GM21447 (cell line): Measurements from ENCODE around the gene RPUSD2.

ENCODE experiments used
- ATAC-seq: cut with Tn5 transposase; IDR thresholded peaks from one replicate; pipeline ENCODE4 v1.9.1; 2021; ENCODE audit not compliant: unreplicated experiment

RPUSD2 gene

GRCh38 chr15:40613080-40613479 is 44.0 kb downstream of the RPUSD2 start:
- no peak for ATAC-seq

- ATAC-seq: no peak
Measured at GRCh38 chr15:40618023-40618422, 48.9 kb downstream of the RPUSD2 start.

GRCh38 chr15:40618906-40619305 is 49.8 kb downstream of the RPUSD2 start:
- ATAC-seq: no peak

- no peak for ATAC-seq
Measured at GRCh38 chr15:40623361-40623760, 54.3 kb downstream of the RPUSD2 start.
